ENCODE measurements around the gene CFAP74.

The CFAP74 gene

GRCh38 chr1:1918901-1919303 lies 84.7 kb downstream of the CFAP74 start, which contains the start of gene TMEM52:
TMEM52 (minus strand) TSS chr1:1919279; CDS start chr1:1919265, 14 bp downstream.
- H3K79me1 ChIP-seq (ENCODE audit: low read length), result peaks cover 3% of the 10 kb centered on the region
- H3K27me3 ChIP-seq (ENCODE audit: insufficient read depth, low read length), result no peaks in the 10 kb centered on the region
- peak within 1 kb of the TSS; percentile 72 for H3K4me2 ChIP-seq (ENCODE audit: low read length)
- peak within 1 kb of the TSS; percentile 47 for H3K18ac ChIP-seq (ENCODE audit: low read length)
- no peak within 1 kb of the TSS for H2BK120ac ChIP-seq (ENCODE audit: insufficient read depth, low read length, poor library complexity)
- peak within 1 kb of the TSS; percentile 62 for H3K14ac ChIP-seq (ENCODE audit: low read length)
- peaks cover 10% of the 10 kb centered on the region for H3K9me3 ChIP-seq (ENCODE audit: insufficient read depth, low read depth, low read length)
- no peak for DNase-seq
- no peak within 1 kb of the TSS for H3K27ac ChIP-seq (ENCODE audit: low read depth, low read length)
- H3K4ac ChIP-seq (ENCODE audit: low read depth, low read length), result no peak within 1 kb of the TSS
- H3K4me3 ChIP-seq (ENCODE audit: low read depth, low read length), result peak within 1 kb of the TSS; percentile 70
- H2AFZ ChIP-seq (ENCODE audit: insufficient read depth, low read length, poor library complexity), result peak within 1 kb of the TSS; percentile 77
- WGBS (ENCODE audit: extremely low coverage, insufficient coverage, insufficient read length), result no CpG with 5 or more reads among the region's 44 CpGs
- no peak within 1 kb of the TSS for H2BK12ac ChIP-seq (ENCODE audit: low read length)
- H4K8ac ChIP-seq (ENCODE audit: low read depth, low read length), result peak within 1 kb of the TSS; percentile 63
- H4K12ac ChIP-seq (ENCODE audit: low read depth, low read length), result peak within 1 kb of the TSS; percentile 66
- H2BK5ac ChIP-seq (ENCODE audit: low read depth, low read length, poor library complexity), result no peak within 1 kb of the TSS
- H3K9ac ChIP-seq (ENCODE audit: low read length), result no peak within 1 kb of the TSS
- no peaks in the 10 kb centered on the region for H3K36me3 ChIP-seq (ENCODE audit: control insufficient read depth in 1 of 2, insufficient read depth in 2 of 2, low read length in 2 of 2)
- no peaks in the 10 kb centered on the region for H3K79me2 ChIP-seq (ENCODE audit: control insufficient read depth, insufficient read depth, low read length, poor library complexity)
- peak within 1 kb of the TSS; percentile 34 for H4K91ac ChIP-seq (ENCODE audit: low read depth, low read length)
- no peak within 1 kb of the TSS for H2AK5ac ChIP-seq (ENCODE audit: low read length)
- peaks cover 15 to 17% of the 10 kb centered on the region in 2 experiments for H3K4me1 ChIP-seq (ENCODE audit: control insufficient read depth in 1 of 2, insufficient read depth in 2 of 2, low read length in 2 of 2)
- no peak within 1 kb of the TSS for H3K23ac ChIP-seq (ENCODE audit: low read length)

- H2BK5ac ChIP-seq (ENCODE audit: low read depth, low read length, poor library complexity), result no peak overlapping the region
- no CpG with 5 or more reads among the region's 46 CpGs for WGBS (ENCODE audit: extremely low coverage, insufficient coverage, insufficient read length)
- H3K9ac ChIP-seq (ENCODE audit: low read length), result no peak overlapping the region
- peaks cover 15 to 19% of the 10 kb centered on the region in 2 experiments for H3K4me1 ChIP-seq (ENCODE audit: control insufficient read depth in 1 of 2, insufficient read depth in 2 of 2, low read length in 2 of 2)
- H2AK5ac ChIP-seq (ENCODE audit: low read length), result no peak overlapping the region
- H3K23ac ChIP-seq (ENCODE audit: low read length), result no peak overlapping the region
- no peak overlapping the region for H3K4ac ChIP-seq (ENCODE audit: low read depth, low read length)
- H3K36me3 ChIP-seq (ENCODE audit: control insufficient read depth in 1 of 2, insufficient read depth in 2 of 2, low read length in 2 of 2), result no peaks in the 10 kb centered on the region
- H4K12ac ChIP-seq (ENCODE audit: low read depth, low read length), result no peak overlapping the region
- H3K4me2 ChIP-seq (ENCODE audit: low read length), result peak overlapping the region; percentile 72
- no peak for DNase-seq
- H3K27me3 ChIP-seq (ENCODE audit: insufficient read depth, low read length), result no peaks in the 10 kb centered on the region
- peaks cover 10% of the 10 kb centered on the region for H3K9me3 ChIP-seq (ENCODE audit: insufficient read depth, low read depth, low read length)
- peaks cover 3% of the 10 kb centered on the region for H3K79me1 ChIP-seq (ENCODE audit: low read length)
- H2AFZ ChIP-seq (ENCODE audit: insufficient read depth, low read length, poor library complexity), result peak overlapping the region; percentile 4
- no peak overlapping the region for H2BK120ac ChIP-seq (ENCODE audit: insufficient read depth, low read length, poor library complexity)
- no peaks in the 10 kb centered on the region for H3K79me2 ChIP-seq (ENCODE audit: control insufficient read depth, insufficient read depth, low read length, poor library complexity)
- peak overlapping the region; percentile 70 for H3K4me3 ChIP-seq (ENCODE audit: low read depth, low read length)
- no peak overlapping the region for H3K27ac ChIP-seq (ENCODE audit: low read depth, low read length)
- H2BK12ac ChIP-seq (ENCODE audit: low read length), result no peak overlapping the region
- no peak overlapping the region for H3K18ac ChIP-seq (ENCODE audit: low read length)
- no peak overlapping the region for H3K14ac ChIP-seq (ENCODE audit: low read length)
- H4K8ac ChIP-seq (ENCODE audit: low read depth, low read length), result no peak overlapping the region
- no peak overlapping the region for H4K91ac ChIP-seq (ENCODE audit: low read depth, low read length)
These were observed 85.3 kb downstream of the CFAP74 start for GRCh38 chr1:1917995-1918900.

- no CpG with 5 or more reads among the region's 14 CpGs for WGBS (ENCODE audit: extremely low coverage, insufficient coverage, insufficient read length)
- no peaks in the 10 kb centered on the region for H3K79me2 ChIP-seq (ENCODE audit: control insufficient read depth, insufficient read depth, low read length, poor library complexity)
- H3K23ac ChIP-seq (ENCODE audit: low read length), result no peak overlapping the region
- H2BK120ac ChIP-seq (ENCODE audit: insufficient read depth, low read length, poor library complexity), result no peak overlapping the region
- H3K18ac ChIP-seq (ENCODE audit: low read length), result no peak overlapping the region
- peaks cover 10% of the 10 kb centered on the region for H3K9me3 ChIP-seq (ENCODE audit: insufficient read depth, low read depth, low read length)
- H2BK5ac ChIP-seq (ENCODE audit: low read depth, low read length, poor library complexity), result no peak overlapping the region
- H3K4me2 ChIP-seq (ENCODE audit: low read length), result no peak overlapping the region
- H3K4ac ChIP-seq (ENCODE audit: low read depth, low read length), result no peak overlapping the region
- no peaks in the 10 kb centered on the region for H3K27me3 ChIP-seq (ENCODE audit: insufficient read depth, low read length)
- H2AFZ ChIP-seq (ENCODE audit: insufficient read depth, low read length, poor library complexity), result no peak overlapping the region
- no peak overlapping the region for H3K4me3 ChIP-seq (ENCODE audit: low read depth, low read length)
- no peak for DNase-seq
- H3K79me1 ChIP-seq (ENCODE audit: low read length), result peaks cover 3% of the 10 kb centered on the region
- no peak overlapping the region for H4K12ac ChIP-seq (ENCODE audit: low read depth, low read length)
- peaks cover 15 to 19% of the 10 kb centered on the region in 2 experiments for H3K4me1 ChIP-seq (ENCODE audit: control insufficient read depth in 1 of 2, insufficient read depth in 2 of 2, low read length in 2 of 2)
- H4K91ac ChIP-seq (ENCODE audit: low read depth, low read length), result no peak overlapping the region
- H3K36me3 ChIP-seq (ENCODE audit: control insufficient read depth in 1 of 2, insufficient read depth in 2 of 2, low read length in 2 of 2), result no peaks in the 10 kb centered on the region
- H4K8ac ChIP-seq (ENCODE audit: low read depth, low read length), result no peak overlapping the region
- H3K14ac ChIP-seq (ENCODE audit: low read length), result no peak overlapping the region
- no peak overlapping the region for H3K9ac ChIP-seq (ENCODE audit: low read length)
- H3K27ac ChIP-seq (ENCODE audit: low read depth, low read length), result no peak overlapping the region
- H2BK12ac ChIP-seq (ENCODE audit: low read length), result no peak overlapping the region
- no peak overlapping the region for H2AK5ac ChIP-seq (ENCODE audit: low read length)
These were observed 86.1 kb downstream of the CFAP74 start for GRCh38 chr1:1917304-1917976.

GRCh38 chr1:1916851-1917251 lies 86.7 kb downstream of the CFAP74 start:
- Histone ChIP-seq H3K4me2 (ENCODE audit: low read length) (no peak overlapping the region), H3K36me3 (ENCODE audit: control insufficient read depth in 1 of 2, insufficient read depth in 2 of 2, low read length in 2 of 2) (no peaks in the 10 kb centered on the region), H3K79me2 (ENCODE audit: control insufficient read depth, insufficient read depth, low read length, poor library complexity) (no peaks in the 10 kb centered on the region), H3K18ac (ENCODE audit: low read length) (no peak overlapping the region), H3K79me1 (ENCODE audit: low read length) (peaks cover 3% of the 10 kb centered on the region), H2BK12ac (ENCODE audit: low read length) (no peak overlapping the region), H3K4me1 (ENCODE audit: control insufficient read depth in 1 of 2, insufficient read depth in 2 of 2, low read length in 2 of 2) (peaks cover 15 to 19% of the 10 kb centered on the region in 2 experiments), H3K27me3 (ENCODE audit: insufficient read depth, low read length) (no peaks in the 10 kb centered on the region), H3K27ac (ENCODE audit: low read depth, low read length) (no peak overlapping the region), H3K23ac (ENCODE audit: low read length) (no peak overlapping the region), H3K4ac (ENCODE audit: low read depth, low read length) (no peak overlapping the region), H2BK5ac (ENCODE audit: low read depth, low read length, poor library complexity) (no peak overlapping the region), H4K12ac (ENCODE audit: low read depth, low read length) (no peak overlapping the region), H3K9me3 (ENCODE audit: insufficient read depth, low read depth, low read length) (peaks cover 10% of the 10 kb centered on the region), H3K9ac (ENCODE audit: low read length) (no peak overlapping the region), H2AFZ (ENCODE audit: insufficient read depth, low read length, poor library complexity) (no peak overlapping the region), H2AK5ac (ENCODE audit: low read length) (no peak overlapping the region), H3K14ac (ENCODE audit: low read length) (no peak overlapping the region), H4K91ac (ENCODE audit: low read depth, low read length) (no peak overlapping the region), H4K8ac (ENCODE audit: low read depth, low read length) (no peak overlapping the region), H3K4me3 (ENCODE audit: low read depth, low read length) (no peak overlapping the region), H2BK120ac (ENCODE audit: insufficient read depth, low read length, poor library complexity) (no peak overlapping the region)
- DNase-seq, result no peak
- WGBS (ENCODE audit: extremely low coverage, insufficient coverage, insufficient read length), result no CpG with 5 or more reads among the region's 19 CpGs

Measured in trophoblast cell (in vitro differentiated cells and primary cell).